Endothelial cell of umbilical vein (primary cell): ENCODE data around the gene EPN2. TPM values are rescaled to one million over a fixed set of nuclear protein-coding genes. Genes with fewer than 3 reads are reported as not detected.
"Not testable (repeated sequence)": the region's sequence is repeated elsewhere in the genome, so short reads cannot be mapped to it uniquely, and the experiment has no call there.

Experiments used
- BruUV-seq: library from RNA; stranded (reverse); fragments of 400-500 nt; replicated peaks from 2 replicates; lab custom pipeline; 2021; lab: Mats Ljungman, UMichigan
- CTCF ChIA-PET: fragments of 300-600, 350-600 bp; sonication (Branson Sonifier 250); formaldehyde crosslinking; loops from one replicate; lab custom pipeline; 2021; ENCODE audit warnings: antibody characterized with exemption, inconsistent platforms; lab: Charles Lee
- POLR2A ChIA-PET: fragments of 300-600, 350-600 bp; sonication (Branson Sonifier 250); formaldehyde crosslinking; loops from one replicate; lab custom pipeline; 2021; ENCODE audit warnings: antibody characterized with exemption, inconsistent platforms; lab: Charles Lee
- DNase-seq: peaks from one replicate; pipeline ENCODE4 v3.0.0-alpha.2; 2011; ENCODE audit warnings: low read depth, low spot score
- FAIRE-seq: peaks from 2 replicates; lab custom pipeline; 2011; peaks lifted over from hg19 to GRCh38; lab: Jason Lieb, UNC
- H2AFZ ChIP-seq: 2 replicates; pipeline ENCODE4 v1.6.0; 2012; ENCODE audit warnings: low read depth, low read length, control low read depth, inconsistent platforms
- H3K27ac ChIP-seq: 2 replicates; pipeline ENCODE4 v1.5.1; 2011; ENCODE audit warnings: low read depth, mild to moderate bottlenecking, control low read depth, low read length, moderate library complexity; ENCODE audit not compliant: insufficient read depth
- H3K27me3 ChIP-seq, 2 experiments: 2 replicates each; pipeline versions ENCODE4 v1.6.0 to v1.6.1; 2011; ENCODE audit warnings: low read length in 2 of 2, mixed read lengths in 1 of 2; ENCODE audit not compliant: control insufficient read depth in 2 of 2, insufficient read depth in 2 of 2
- H3K36me3 ChIP-seq, 2 experiments: 2 replicates in 1 of 2; 3 replicates in 1 of 2; pipeline ENCODE4 v1.5.1; 2011; ENCODE audit warnings: low read length in 2 of 2, mild to moderate bottlenecking in 1 of 2, moderate library complexity in 1 of 2; ENCODE audit not compliant: control insufficient read depth in 2 of 2, insufficient read depth in 2 of 2; ENCODE audit errors: extremely low read depth in 1 of 2
- H3K4me1 ChIP-seq: 3 replicates; pipeline ENCODE4 v1.5.1; 2011; ENCODE audit warnings: mild to moderate bottlenecking, low read length; ENCODE audit not compliant: control insufficient read depth, insufficient read depth; ENCODE audit errors: extremely low read depth
- H3K4me2 ChIP-seq: 2 replicates; pipeline ENCODE4 v1.6.1; 2011; ENCODE audit warnings: low read length, control low read depth, mixed read lengths; ENCODE audit not compliant: insufficient read depth
- H3K4me3 ChIP-seq, 3 experiments: fragments of 200-600 bp in 1 of 3; sonication (generic), shearing (Covaris generic) in 1 of 3; replicated peaks in 1 of 3; 2 replicates each; pipeline ENCODE4 v1.5.1; 2011 to 2016; ENCODE audit warnings: control low read depth in 3 of 3, low read length in 3 of 3, mild to moderate bottlenecking in 2 of 3, inconsistent platforms in 1 of 3, low read depth in 1 of 3, moderate library complexity in 1 of 3; ENCODE audit not compliant: insufficient read depth in 1 of 3
- H3K79me2 ChIP-seq: 2 replicates; pipeline ENCODE4 v1.6.0; 2012; ENCODE audit warnings: low read length, inconsistent platforms; ENCODE audit not compliant: control insufficient read depth, insufficient read depth
- H3K9ac ChIP-seq: replicated peaks from 2 replicates; pipeline ENCODE3; 2011; ENCODE audit warnings: low read length, control low read depth; ENCODE audit not compliant: insufficient read depth; ENCODE audit errors: extremely low read depth
- H3K9me1 ChIP-seq: replicated peaks from 3 replicates; pipeline ENCODE4 v1.6.0; 2011; ENCODE audit warnings: mild to moderate bottlenecking, low read length; ENCODE audit not compliant: control insufficient read depth, insufficient read depth; ENCODE audit errors: extremely low read depth
- H3K9me3 ChIP-seq: replicated peaks from 2 replicates; pipeline ENCODE4 v1.5.1; 2012; ENCODE audit warnings: low read length, inconsistent platforms; ENCODE audit not compliant: control insufficient read depth, insufficient read depth
- H4K20me1 ChIP-seq: replicated peaks from 2 replicates; pipeline ENCODE3; 2011; ENCODE audit warnings: mild to moderate bottlenecking, low read length; ENCODE audit not compliant: control insufficient read depth, insufficient read depth; ENCODE audit errors: extremely low read depth
- dilution Hi-C: fragments of 300-500 bp; cut with MboI; formaldehyde crosslinking; loops from one replicate; pipeline ENCODE4 v1.15.0; 2019; ENCODE audit warnings: low sequenced_read_pairs; ENCODE audit not compliant: extremely low pct_ligation_motif_present
- intact Hi-C: fragments of 100-400 bp; cut with micrococcal nuclease; formaldehyde crosslinking; loops from one replicate; pipeline ENCODE4 v1.10.0; 2022
- polyA plus RNA-seq, 4 experiments: library from polyadenylated mRNA; depleted of rRNA in 3 of 4; stranded (reverse) in 3 of 4; unstranded in 1 of 4; fragments of >200 nt; gene quantifications; 2 replicates each; pipeline versions ENCODE4 v1.2.1 to v1.2.3, GENCODE V29; 2011 to 2012; ENCODE audit warnings: missing spikeins in 1 of 4
- total RNA-seq: library from RNA; stranded (reverse); gene quantifications from 2 replicates; pipeline ENCODE4 v1.2.3, GENCODE V29; 2021

Gene EPN2
- total and polyA plus RNA-seq, 2 donors (not counting 3 experiments of a cell fraction or from before 2014, with no cell fraction given), result 40.3 to 70.5 TPM

DNA sequence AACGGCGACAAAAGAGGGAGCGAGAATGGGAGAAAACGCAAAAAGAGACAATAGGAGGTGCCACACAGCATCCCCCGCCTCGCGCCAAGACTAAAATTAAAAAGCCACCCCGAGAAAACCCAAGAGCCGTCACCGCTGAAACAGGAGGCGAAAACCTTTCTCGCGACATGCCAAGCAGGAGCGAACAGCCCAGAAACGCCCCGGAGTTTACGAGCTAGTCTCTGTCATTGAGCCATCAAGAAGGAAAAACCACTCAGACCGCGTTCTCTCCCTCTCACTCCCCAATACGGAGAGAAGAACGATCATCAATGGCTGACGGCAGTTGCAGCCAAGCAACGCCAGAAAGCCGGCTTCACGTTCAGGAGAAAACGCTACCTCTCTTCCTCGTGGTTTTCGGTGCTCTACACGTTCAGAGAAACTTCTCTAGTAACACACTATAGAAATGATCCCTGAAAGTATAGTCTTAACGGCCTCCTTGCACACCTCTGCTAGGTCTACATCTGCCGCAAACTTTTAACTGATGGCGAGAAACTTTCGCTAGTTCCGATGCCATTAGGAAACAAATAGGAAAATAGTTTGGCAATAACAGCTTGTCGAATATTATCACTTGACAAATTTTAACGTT lies 47.3 kb upstream of the EPN2 start:
- H3K9me1 ChIP-seq, H3K4me3 ChIP-seq, H3K79me2 ChIP-seq, POLR2A ChIA-PET, H3K36me3 ChIP-seq, DNase-seq, H3K27me3 ChIP-seq, H2AFZ ChIP-seq, H4K20me1 ChIP-seq, H3K27ac ChIP-seq, CTCF ChIA-PET, FAIRE-seq, H3K4me2 ChIP-seq, H3K9me3 ChIP-seq, dilution Hi-C loops, H3K9ac ChIP-seq, H3K4me1 ChIP-seq, intact Hi-C loops: not testable (repeated sequence)
- TSS peak; percentile 86 for BruUV-seq

DNA sequence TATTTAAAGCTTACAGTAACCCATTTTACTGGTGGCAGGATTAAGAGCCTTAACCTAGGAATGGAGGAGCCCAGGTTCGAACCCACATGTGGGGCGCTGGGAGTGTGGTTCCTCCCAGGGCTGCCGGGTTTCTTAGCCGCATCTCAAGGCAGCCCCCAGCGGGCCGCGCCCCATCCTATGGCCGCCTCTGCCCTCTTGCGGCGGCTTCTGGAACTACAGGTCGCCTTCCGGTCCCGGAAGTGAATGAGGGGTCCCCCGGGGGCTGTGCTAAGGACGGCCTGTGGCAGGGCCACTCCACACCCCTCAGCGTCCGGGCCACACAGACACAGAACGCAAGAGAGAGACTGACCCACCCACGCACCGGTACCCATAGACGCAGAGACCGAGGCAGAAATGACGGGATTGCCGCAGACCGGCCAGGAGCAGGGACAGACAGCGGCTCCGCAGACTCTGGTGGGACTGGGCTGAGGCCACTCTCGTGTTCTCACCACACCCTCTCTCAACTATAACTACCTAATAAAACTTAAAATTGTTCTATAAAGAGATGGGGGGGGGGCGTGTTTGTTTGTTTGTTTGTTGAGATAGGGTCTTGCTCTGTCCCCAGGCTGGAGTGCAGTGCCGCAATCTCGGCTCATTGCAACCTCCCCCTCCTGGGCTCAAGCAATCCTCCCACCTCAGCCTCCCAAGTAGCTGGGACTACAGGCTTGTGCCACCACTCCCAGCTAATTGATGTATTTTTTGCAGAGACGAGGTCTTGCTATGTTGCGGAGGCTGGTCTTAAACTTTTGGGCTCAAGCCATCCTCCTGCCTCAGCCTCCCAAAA lies 40.6 kb upstream of the EPN2 start:
- H3K27ac ChIP-seq, dilution Hi-C loops, H3K9ac ChIP-seq, DNase-seq, POLR2A ChIA-PET, H3K4me1 ChIP-seq, CTCF ChIA-PET, H3K9me1 ChIP-seq, H3K4me2 ChIP-seq, H4K20me1 ChIP-seq, H3K9me3 ChIP-seq, H3K36me3 ChIP-seq, H3K27me3 ChIP-seq, intact Hi-C loops, FAIRE-seq, H3K79me2 ChIP-seq: not testable (repeated sequence)
- BruUV-seq, result TSS peak; percentile 72
- peak overlapping the region; percentile 58 for H2AFZ ChIP-seq
- peak overlapping the region in 1 of 3 experiments; percentile 41 for H3K4me3 ChIP-seq

DNA sequence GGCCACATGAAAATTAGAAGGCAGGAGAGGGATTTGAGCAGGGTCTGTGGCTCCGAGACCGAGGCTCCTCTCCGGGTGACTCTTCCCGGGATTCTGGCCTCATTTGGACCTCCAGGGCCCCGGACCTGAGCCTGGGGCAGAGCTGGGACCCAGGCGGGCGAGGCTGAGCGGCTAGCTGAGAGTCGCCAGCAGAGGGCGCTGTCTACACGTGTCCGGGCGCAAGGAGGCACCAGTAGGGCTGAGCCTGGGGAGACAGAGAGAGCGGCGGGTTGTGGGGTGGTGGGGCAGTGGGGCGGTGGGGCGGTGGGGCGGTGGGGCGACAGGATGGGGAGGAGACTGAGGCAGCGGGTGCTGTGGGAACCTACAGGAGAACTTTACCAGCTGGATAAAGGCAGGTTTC lies 34.7 kb upstream of the EPN2 start:
- H3K36me3 ChIP-seq, FAIRE-seq, H3K79me2 ChIP-seq, H2AFZ ChIP-seq, H3K27me3 ChIP-seq, H3K9ac ChIP-seq, dilution Hi-C loops, H3K4me3 ChIP-seq, H3K9me3 ChIP-seq, H4K20me1 ChIP-seq, H3K9me1 ChIP-seq, H3K4me1 ChIP-seq, BruUV-seq, intact Hi-C loops, H3K27ac ChIP-seq, POLR2A ChIA-PET, DNase-seq, CTCF ChIA-PET, H3K4me2 ChIP-seq: not testable (repeated sequence)

DNA sequence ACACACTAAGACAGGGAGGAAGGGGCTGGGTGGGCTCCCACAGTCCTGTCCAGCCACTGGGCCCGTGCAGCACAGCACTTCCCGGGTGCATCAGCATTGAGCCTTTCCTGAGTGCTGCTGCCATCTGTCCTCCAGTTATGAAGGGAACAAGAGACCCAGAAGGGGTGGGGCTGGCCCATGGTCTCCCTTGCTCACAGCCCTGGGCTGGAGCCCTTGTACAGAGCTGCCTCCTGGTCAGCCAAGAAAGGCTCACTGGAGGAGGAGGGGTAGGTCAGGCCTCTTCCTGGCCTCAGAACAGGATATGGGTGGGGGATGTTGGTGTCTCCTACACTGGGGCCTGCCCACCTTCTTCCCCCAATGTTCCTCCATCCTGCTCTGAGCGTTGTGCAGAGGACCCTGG lies 33.7 kb upstream of the EPN2 start:
- H3K9ac ChIP-seq, H3K9me3 ChIP-seq, H3K4me2 ChIP-seq, dilution Hi-C loops, BruUV-seq, H3K27ac ChIP-seq, H3K4me1 ChIP-seq, H3K79me2 ChIP-seq, intact Hi-C loops, H2AFZ ChIP-seq, H3K4me3 ChIP-seq, H4K20me1 ChIP-seq, FAIRE-seq, H3K27me3 ChIP-seq, DNase-seq, CTCF ChIA-PET, H3K9me1 ChIP-seq, H3K36me3 ChIP-seq, POLR2A ChIA-PET: not testable (repeated sequence)
